HepG2 (cell line): ENCODE data around the gene TPRG1L. TPM values are rescaled to one million over a fixed set of nuclear protein-coding genes. Genes with fewer than 3 reads are reported as not detected.

Experiments used
- ATAC-seq: fragments of 200-7000 bp; cut with Tn5 transposase; 3 replicates; pipeline ENCODE4 v1.9.1; 2020; ENCODE audit warnings: mild to moderate bottlenecking, moderate library complexity
- BruUV-seq: library from RNA; stranded (reverse); fragments of 400-500 nt; replicated peaks from 2 replicates; lab custom pipeline; 2021; lab: Mats Ljungman, UMichigan
- CTCF ChIA-PET: fragments of 300-600 bp; formaldehyde crosslinking; extraction: SDS; loops from one replicate; lab custom pipeline; 2021; ENCODE audit warnings: low total read pairs, inconsistent platforms, low intra/inter-chr PET ratio; lab: Yijun Ruan, JAX
- POLR2A ChIA-PET: fragments of 350-600 bp; sonication (Branson Sonifier 250); formaldehyde crosslinking; loops from one replicate; lab custom pipeline; 2020; ENCODE audit warnings: antibody characterized with exemption, inconsistent platforms; lab: Yijun Ruan, JAX
- DNase-seq: peaks from one replicate; pipeline ENCODE4 v3.0.0-alpha.2; 2015; ENCODE audit warnings: low spot score
- FAIRE-seq: peaks from 3 replicates; lab custom pipeline; 2011; peaks lifted over from hg19 to GRCh38; lab: Jason Lieb, UNC
- H2AFZ ChIP-seq: one replicate; pipeline ENCODE4 v1.6.1; 2011; ENCODE audit warnings: low read length, inconsistent platforms
- H3K27ac ChIP-seq: fragments of 300-600 bp; 3 replicates; pipeline ENCODE4 v1.8.0; 2011; ENCODE audit warnings: mixed run types, mild to moderate bottlenecking, mixed read lengths, low read length, inconsistent platforms; ENCODE audit not compliant: insufficient read depth; ENCODE audit errors: extremely low read length
- H3K27me3 ChIP-seq, 2 experiments: fragments of 200-600 bp in 1 of 2; 2 replicates in 1 of 2; 3 replicates in 1 of 2; pipeline versions ENCODE4 v1.6.0 to v1.8.0; 2011; ENCODE audit warnings: low read length in 2 of 2, mild to moderate bottlenecking in 2 of 2, moderate library complexity in 2 of 2, inconsistent platforms in 1 of 2; ENCODE audit not compliant: insufficient read depth in 2 of 2, control insufficient read depth in 1 of 2
- H3K36me3 ChIP-seq, 2 experiments: fragments of 200-600 bp in 1 of 2; replicated peaks in 1 of 2; 2 replicates in 1 of 2; 3 replicates in 1 of 2; pipeline versions ENCODE4 v1.5.1 to v1.8.0; 2011; ENCODE audit warnings: low read length in 2 of 2, inconsistent platforms in 1 of 2; ENCODE audit not compliant: insufficient read depth in 2 of 2, control insufficient read depth in 1 of 2
- H3K4me1 ChIP-seq: 2 replicates; pipeline ENCODE4 v1.5.1; 2012; ENCODE audit warnings: low read length, inconsistent platforms; ENCODE audit not compliant: insufficient read depth
- H3K4me2 ChIP-seq: 2 replicates; pipeline ENCODE4 v1.6.0; 2011; ENCODE audit warnings: low read depth, low read length, inconsistent platforms
- H3K4me3 ChIP-seq, 3 experiments: fragments of 200-600 bp in 1 of 3; sonication (generic), shearing (Covaris generic) in 1 of 3; replicated peaks in 1 of 3; 2 replicates each; pipeline ENCODE4 v1.5.1; 2011 to 2016; ENCODE audit warnings: low read length in 3 of 3, inconsistent platforms in 2 of 3, low read depth in 2 of 3, mild to moderate bottlenecking in 2 of 3, control low read depth in 1 of 3, mixed read lengths in 1 of 3; ENCODE audit not compliant: insufficient read depth in 1 of 3
- H3K79me2 ChIP-seq: one replicate; pipeline ENCODE4 v1.6.1; 2011; ENCODE audit warnings: low read length, inconsistent platforms; ENCODE audit not compliant: insufficient read depth
- H3K9ac ChIP-seq: 2 replicates; pipeline ENCODE4 v1.6.0; 2011; ENCODE audit warnings: mild to moderate bottlenecking, low read depth, low read length, inconsistent platforms; ENCODE audit not compliant: insufficient read depth
- H3K9me3 ChIP-seq: 2 replicates; pipeline ENCODE4 v1.5.1; 2012; ENCODE audit warnings: mild to moderate bottlenecking, low read length
- H4K20me1 ChIP-seq: 2 replicates; pipeline ENCODE4 v1.6.0; 2011; ENCODE audit warnings: inconsistent platforms, mild to moderate bottlenecking, low read length, moderate library complexity; ENCODE audit not compliant: insufficient read depth
- ATRX ChIP-seq: sonication (generic); formaldehyde crosslinking; IDR thresholded peaks from 2 replicates; pipeline ENCODE4 v1.4.0; 2020; ENCODE audit warnings: missing genetic modification reagents, borderline replicate concordance
- CEBPG ChIP-seq: IDR thresholded peaks from 2 replicates; pipeline ENCODE4 v1.6.1; 2016
- HNF1B ChIP-seq: sonication (generic); formaldehyde crosslinking; IDR thresholded peaks from 2 replicates; pipeline ENCODE4 v1.5.1; 2020; ENCODE audit warnings: mild to moderate bottlenecking, moderate library complexity, missing genetic modification reagents
- IRF1 ChIP-seq: sonication (generic); formaldehyde crosslinking; IDR thresholded peaks from 2 replicates; pipeline ENCODE4 v1.4.0; 2020; ENCODE audit warnings: low read depth, mild to moderate bottlenecking, missing genetic modification reagents
- KLF6 ChIP-seq: IDR thresholded peaks from 2 replicates; pipeline ENCODE4 v1.8.0; 2016; ENCODE audit warnings: missing biosample characterization, missing genetic modification reagents
- SIN3A ChIP-seq: IDR thresholded peaks from 2 replicates; pipeline ENCODE4 v1.6.1; 2011; ENCODE audit warnings: low read depth, mild to moderate bottlenecking, control low read depth, low read length, borderline replicate concordance
- SIX4 ChIP-seq: sonication (generic); formaldehyde crosslinking; IDR thresholded peaks from 2 replicates; pipeline ENCODE4 v1.4.0; 2020; ENCODE audit warnings: missing genetic modification reagents
- TAF15 ChIP-seq: fragments of 200-400 bp; formaldehyde crosslinking; IDR thresholded peaks from one replicate; pipeline ENCODE4 v1.6.1; 2018; ENCODE audit warnings: mild to moderate bottlenecking, low read depth, low read length; ENCODE audit not compliant: poor library complexity, severe bottlenecking
- TCF7 ChIP-seq: sonication (generic); IDR thresholded peaks from 2 replicates; pipeline ENCODE4 v1.6.1; 2016; ENCODE audit warnings: antibody characterized with exemption, low read depth
- ZEB1 ChIP-seq: IDR thresholded peaks from 2 replicates; pipeline ENCODE4 v1.6.1; 2012; ENCODE audit warnings: mild to moderate bottlenecking, low read depth, inconsistent platforms; ENCODE audit not compliant: insufficient replicate concordance
- WGBS: methylation state at CpG from one replicate; pipeline ENCODE4 v1.1.6; 2017; ENCODE audit warnings: low lambda C conversion rate; 5-methylcytosine and 5-hydroxymethylcytosine counted together
- in situ Hi-C: cut with HindIII; loops from 2 replicates; pipeline ENCODE4 v1.10.0; 2017; ENCODE audit warnings: low pct_unique_long_range_greater_than_20kb; ENCODE audit not compliant: extremely low pct_ligation_motif_present
- intact Hi-C: fragments of 100-400 bp; cut with micrococcal nuclease; formaldehyde crosslinking; loops from one replicate; pipeline ENCODE4 v1.10.0; 2022; ENCODE audit not compliant: unreplicated experiment
- polyA plus RNA-seq, 8 experiments: library from polyadenylated mRNA; depleted of rRNA in 3 of 8; stranded (reverse) in 7 of 8; unstranded in 1 of 8; fragments of >200 nt; fragmentation: Illumina TruSeq in 4 of 8; extraction: Trizol in 4 of 8; gene quantifications; 2 replicates each; pipeline versions ENCODE4 v1.2.1 to v1.2.3, GENCODE V29; 2011 to 2016; ENCODE audit warnings: low read depth in 4 of 8, missing spikeins in 1 of 8, mixed read lengths in 1 of 8; ENCODE audit not compliant: insufficient read depth in 1 of 8
- total RNA-seq, 5 experiments: library from RNA; depleted of rRNA; stranded (reverse); fragments of >200 nt; fragmentation: Illumina TruSeq; extraction: Trizol; gene quantifications; 2 replicates each; pipeline ENCODE4 v1.2.3, GENCODE V29; 2016; ENCODE audit warnings: low read depth in 1 of 5

TPRG1L gene
- total and polyA plus RNA-seq, 2 of the 13 experiments (the other 11 are each of a cell fraction or from before 2014, with no cell fraction given) = 21.3 to 37.4 TPM

GRCh38 chr1:3601743-3602142 lies 23.1 kb upstream of the TPRG1L start:
- H3K79me2 ChIP-seq = no peaks in the 10 kb centered on the region
- no peak overlapping the region for H3K9ac ChIP-seq
- peaks cover 25 to 96% of the 10 kb centered on the region in 2 experiments for H3K27me3 ChIP-seq
- H3K4me3 ChIP-seq = no peak overlapping the region
- TF ChIP-seq TCF7 (no peak), ATRX (CRISPR knock-in tag) (no peak), TAF15 (no peak), SIN3A (no peak), IRF1 (CRISPR knock-in tag) (no peak), SIX4 (no peak), KLF6 (CRISPR knock-in tag) (no peak), ZEB1 (no peak), HNF1B (no peak), CEBPG (CRISPR knock-in tag) (no peak)
- no peaks in the 10 kb centered on the region for H3K9me3 ChIP-seq
- WGBS = 11% methylated on average over 9 of the region's 16 CpGs
- no peak for DNase-seq
- H3K4me1 ChIP-seq = peaks cover 19% of the 10 kb centered on the region
- in situ Hi-C loops = no loop called here
- H4K20me1 ChIP-seq = 0 out of 2 replicates have a peak, but pooled peaks cover 3% of the 10 kb centered on the region
- H3K4me2 ChIP-seq = no peak overlapping the region
- H2AFZ ChIP-seq = no peak overlapping the region
- intact Hi-C loops = no loop called here
- H3K36me3 ChIP-seq = no peaks in the 10 kb centered on the region
- no TSS peak for BruUV-seq
- H3K27ac ChIP-seq = no peak overlapping the region
- ChIA-PET CTCF (no interaction called here), POLR2A (no interaction called here)
- FAIRE-seq = no peak
- no peak for ATAC-seq
